Medulla oblongata (tissue), 1 donor: ENCODE data around the gene ANKS1B.
A peak's percentile ranks its signal among the peaks of the same experiment; 100 is the strongest.
"Not testable (repeated sequence)": the region's sequence is repeated elsewhere in the genome, so short reads cannot be mapped to it uniquely, and the experiment has no call there.

Experiments
- DNase-seq: peaks from one replicate; pipeline ENCODE4 v3.0.0-alpha.2; 2015; ENCODE audit errors: extremely low spot score

ANKS1B gene

GRCh38 chr12:99278899-99279298 is 705.8 kb downstream of the ANKS1B start:
- no peak for DNase-seq

GRCh38 chr12:99277591-99278379 is 707.0 kb downstream of the ANKS1B start:
- DNase-seq, result no peak

- DNase-seq, result no peak
These were observed 713.7 kb downstream of the ANKS1B start for GRCh38 chr12:99271071-99271470.

GRCh38 chr12:99267038-99267437 is 717.7 kb downstream of the ANKS1B start:
- no peak for DNase-seq

- DNase-seq, result no peak
These were observed 719.1 kb downstream of the ANKS1B start for GRCh38 chr12:99265648-99266047.

- no peak for DNase-seq
These were observed 723.5 kb downstream of the ANKS1B start for GRCh38 chr12:99261256-99261655.

GRCh38 chr12:99260456-99260996 is 724.2 kb downstream of the ANKS1B start:
- no peak for DNase-seq

GRCh38 chr12:99259040-99259934 is 725.4 kb downstream of the ANKS1B start:
- DNase-seq, result peak; percentile 10

- peak; percentile 21 for DNase-seq
These were observed 727.1 kb downstream of the ANKS1B start for GRCh38 chr12:99257672-99258071.

GRCh38 chr12:99253068-99253467 is 731.7 kb downstream of the ANKS1B start:
- no peak for DNase-seq

GRCh38 chr12:99250091-99250490 is 734.6 kb downstream of the ANKS1B start:
- DNase-seq, result no peak

GRCh38 chr12:99249543-99249942 is 735.2 kb downstream of the ANKS1B start:
- DNase-seq, result no peak

GRCh38 chr12:99237907-99238538 is 746.7 kb downstream of the ANKS1B start:
- DNase-seq, result not testable (repeated sequence)

GRCh38 chr12:99235381-99235780 is 749.4 kb downstream of the ANKS1B start:
- no peak for DNase-seq

- no peak for DNase-seq
These were observed 750.0 kb downstream of the ANKS1B start for GRCh38 chr12:99234702-99235101.

- DNase-seq, result no peak
These were observed 752.4 kb downstream of the ANKS1B start for GRCh38 chr12:99232324-99232723.

- DNase-seq, result no peak
These were observed 753.7 kb downstream of the ANKS1B start for GRCh38 chr12:99231031-99231430.

GRCh38 chr12:99224237-99224636 is 760.5 kb downstream of the ANKS1B start:
- DNase-seq, result no peak

GRCh38 chr12:99223579-99223978 is 761.2 kb downstream of the ANKS1B start:
- no peak for DNase-seq

GRCh38 chr12:99213047-99213446 is 771.7 kb downstream of the ANKS1B start:
- DNase-seq, result no peak

GRCh38 chr12:99212275-99212674 is 772.5 kb downstream of the ANKS1B start:
- no peak for DNase-seq

GRCh38 chr12:99205111-99205510 is 779.6 kb downstream of the ANKS1B start:
- no peak for DNase-seq
